IPS-11a (cell line): ENCODE results near the gene SLC19A1.
A peak's percentile ranks its signal among the peaks of the same experiment; 100 is the strongest.

Experiments used
- H3K4me3 ChIP-seq: one replicate; pipeline ENCODE4 v1.5.1; 2013; ENCODE audit warnings: low read depth, low read length, control low read depth

Gene SLC19A1

GRCh38 chr21:45545691-45546531 is 3.7 kb upstream of the SLC19A1 start:
- no peak overlapping the region for H3K4me3 ChIP-seq

- H3K4me3 ChIP-seq, result no peak overlapping the region
Observed at GRCh38 chr21:45545236-45545570, 3.0 kb upstream of the SLC19A1 start.

DNA sequence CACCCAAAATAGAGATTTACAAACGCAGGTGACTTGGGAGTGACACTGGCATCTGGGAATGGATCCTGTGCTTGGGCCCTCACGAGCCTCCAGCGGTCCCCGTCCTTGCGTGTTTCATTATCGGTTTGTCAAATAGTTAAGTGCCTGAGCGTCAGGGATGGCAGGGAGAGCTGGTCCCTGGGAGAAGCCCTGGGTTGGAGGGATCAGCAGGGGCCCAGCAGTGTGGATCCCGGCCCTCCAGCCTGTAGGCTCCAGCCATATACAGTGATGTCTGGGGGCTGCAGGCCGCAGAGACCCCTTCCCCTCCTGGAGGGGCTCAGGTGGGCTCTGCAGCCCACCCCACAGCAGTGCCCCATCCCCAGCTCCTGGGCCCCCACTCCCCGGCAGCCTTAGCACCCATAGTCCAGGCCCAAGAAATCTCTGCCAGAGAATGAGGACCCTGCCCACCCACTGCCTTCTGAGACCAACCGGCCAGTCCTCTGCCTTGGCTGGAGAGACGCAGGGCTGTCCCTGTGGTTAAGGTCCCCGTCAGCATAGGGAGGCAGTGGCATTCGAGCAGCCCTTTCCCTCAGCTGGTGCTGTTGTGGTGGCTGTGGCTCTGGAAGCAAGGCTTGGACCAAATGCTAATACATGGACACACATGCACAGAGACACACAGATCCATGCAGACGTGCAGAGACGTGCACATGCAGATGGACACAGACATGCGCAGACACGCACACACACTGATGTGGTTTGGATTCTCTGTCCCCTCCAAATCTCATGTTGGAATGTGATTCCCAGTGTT is 2.4 kb upstream of the SLC19A1 start:
- H3K4me3 ChIP-seq, result no peak overlapping the region

DNA sequence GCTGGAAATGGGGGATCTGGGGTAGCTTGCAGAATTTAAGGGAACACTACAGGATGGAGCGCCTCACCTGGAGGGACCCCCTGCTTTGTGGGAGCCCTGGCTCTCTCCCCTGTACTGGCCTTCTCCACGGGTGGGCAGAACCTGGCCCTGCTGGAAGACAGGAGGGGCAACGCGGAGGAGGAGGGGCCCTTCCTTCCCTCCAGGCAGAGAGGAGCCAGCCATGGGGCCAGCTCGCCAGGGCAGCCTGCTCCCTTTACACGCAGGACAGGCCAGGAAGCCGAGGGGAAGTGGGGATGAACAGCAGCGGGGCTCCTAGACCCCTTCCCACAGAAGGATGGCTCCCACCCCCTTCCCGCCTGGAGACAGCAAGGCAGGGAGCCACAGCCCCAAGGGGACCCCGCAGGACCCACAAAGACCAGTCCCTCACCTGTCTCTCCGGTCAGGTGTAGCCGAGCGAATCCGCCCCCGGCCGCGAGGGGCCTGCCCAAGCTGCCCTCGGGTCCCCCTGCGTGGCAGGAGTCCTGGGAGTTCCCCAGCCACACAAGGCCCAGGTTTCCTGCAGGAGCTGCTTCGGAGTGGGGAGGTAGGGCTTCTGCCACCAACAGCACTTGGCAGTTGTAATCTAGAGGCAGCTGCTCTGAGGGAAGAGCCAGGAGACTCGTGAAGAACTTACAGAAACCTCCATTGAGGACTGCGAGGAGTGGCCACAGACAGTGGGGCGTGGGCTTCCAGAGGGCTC is 1.6 kb upstream of the SLC19A1 start:
- H3K4me3 ChIP-seq, result no peak overlapping the region

DNA sequence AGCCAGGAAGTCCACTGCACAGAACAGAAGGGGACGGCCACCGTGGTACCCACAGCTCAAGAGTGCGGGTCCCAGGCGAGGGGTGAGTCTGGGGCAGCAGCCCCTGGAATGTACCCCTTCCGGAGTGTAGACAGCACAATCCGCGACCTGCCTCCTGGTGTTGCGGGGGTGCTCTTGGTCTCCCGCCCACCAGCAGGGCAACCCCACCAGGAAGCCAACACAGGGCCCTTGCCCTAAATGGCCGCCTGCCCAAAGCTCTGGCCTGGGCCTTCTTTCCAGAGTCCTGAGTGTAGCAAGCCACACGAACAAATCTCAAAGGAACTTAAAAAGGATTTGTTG is 1.1 kb upstream of the SLC19A1 start:
- H3K4me3 ChIP-seq, result no peak overlapping the region

GRCh38 chr21:45542667-45543370 is 579 bp upstream of the SLC19A1 start:
- peak overlapping the region; percentile 45 for H3K4me3 ChIP-seq

DNA sequence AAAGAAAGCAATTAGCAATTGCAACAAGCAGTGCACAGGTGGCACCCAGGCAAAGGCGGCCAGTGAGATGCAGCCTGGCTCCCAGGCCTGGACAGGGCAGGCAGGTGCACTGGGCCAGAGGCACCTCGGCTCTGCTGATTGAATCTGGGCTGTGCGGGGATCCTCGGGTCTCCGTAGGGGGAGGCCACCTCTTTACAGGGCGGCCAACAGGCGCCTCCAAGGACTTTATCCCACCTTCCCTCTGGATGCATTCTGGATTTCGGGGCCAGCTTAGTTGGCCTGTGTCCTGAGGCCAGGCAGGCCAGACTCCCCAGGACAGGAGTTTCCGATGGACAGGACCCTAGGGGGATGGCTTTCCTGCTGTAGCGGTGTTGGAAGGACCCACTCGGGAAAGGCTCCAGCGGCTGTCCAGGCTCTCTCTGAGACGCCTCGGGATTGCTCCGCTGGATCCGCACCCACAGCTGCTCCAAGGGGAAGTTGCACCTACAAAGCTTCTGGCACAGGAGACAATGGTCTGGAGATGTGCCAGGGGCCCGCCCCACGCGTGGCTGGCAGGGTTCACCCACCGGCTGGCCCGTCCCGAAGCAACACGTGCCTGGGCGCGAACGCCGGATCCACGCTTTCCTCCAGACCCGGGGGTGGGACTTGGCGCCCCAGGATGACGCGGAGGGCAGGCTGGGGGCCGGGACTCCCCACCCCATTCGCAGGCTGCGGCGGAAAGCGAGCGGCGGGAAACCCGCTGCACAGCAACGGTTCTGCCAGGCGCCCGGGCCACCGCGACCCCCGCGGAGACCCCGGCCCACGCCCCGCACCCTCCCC is 810 bp downstream of the SLC19A1 start:
- H3K4me3 ChIP-seq, result peak overlapping the region; percentile 53

DNA sequence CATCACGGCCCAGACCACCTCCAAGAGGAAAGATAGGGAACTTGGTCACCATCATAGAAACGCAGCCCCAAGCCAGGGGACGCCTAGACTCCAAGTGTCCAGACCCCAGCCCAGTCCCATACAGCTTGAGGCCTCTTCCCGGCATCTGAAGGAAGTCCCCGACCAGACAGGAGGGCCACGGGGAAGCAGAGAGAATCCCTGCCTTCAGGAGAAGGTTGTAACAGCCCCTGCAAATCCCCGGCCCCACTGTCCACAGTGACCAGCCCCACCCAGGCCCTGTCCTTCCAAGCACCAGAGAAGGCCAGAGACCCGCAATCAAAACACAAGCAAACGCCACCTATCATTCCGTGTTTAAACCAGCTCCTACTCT is 1.7 kb downstream of the SLC19A1 start:
- H3K4me3 ChIP-seq, result no peak overlapping the region

DNA sequence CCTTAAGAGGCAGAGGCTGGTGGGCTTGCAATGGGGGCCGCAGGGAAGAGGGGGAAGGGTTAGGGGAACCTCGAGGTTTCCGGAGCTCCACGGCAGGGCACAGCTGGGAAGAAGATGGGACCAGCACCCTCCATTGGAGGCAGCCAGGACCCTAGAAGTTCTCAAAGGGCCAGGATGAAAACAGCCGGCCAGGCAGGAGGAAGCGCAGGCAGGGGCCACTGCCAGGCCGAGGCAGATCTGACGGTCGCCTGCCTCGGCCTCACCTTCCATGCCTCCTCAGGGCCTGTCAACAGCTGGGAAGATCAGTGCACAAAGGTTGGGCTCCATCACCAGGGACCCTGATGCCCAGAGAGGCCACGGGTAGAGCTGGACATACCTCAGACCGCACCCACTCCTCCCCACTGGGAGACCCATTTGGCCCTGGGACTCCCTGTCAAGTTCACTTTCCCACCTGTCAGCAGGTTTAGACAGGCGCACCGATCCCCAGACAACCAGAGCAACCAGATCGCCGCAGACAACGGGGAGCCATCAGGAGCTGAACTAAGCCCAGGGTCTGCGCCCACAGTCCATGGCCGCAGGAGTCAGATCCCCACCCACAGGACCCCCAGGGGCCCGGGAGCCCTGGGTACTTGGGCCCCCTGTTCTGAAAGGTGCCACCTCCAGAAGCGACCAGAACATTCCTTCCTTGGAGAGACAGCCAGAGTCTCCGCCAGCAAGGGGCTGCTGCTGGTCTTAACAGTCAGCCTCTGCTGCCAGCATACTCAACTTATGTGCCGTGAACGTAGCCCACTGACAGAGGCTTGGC is 2.2 kb downstream of the SLC19A1 start:
- H3K4me3 ChIP-seq, result no peak overlapping the region

DNA sequence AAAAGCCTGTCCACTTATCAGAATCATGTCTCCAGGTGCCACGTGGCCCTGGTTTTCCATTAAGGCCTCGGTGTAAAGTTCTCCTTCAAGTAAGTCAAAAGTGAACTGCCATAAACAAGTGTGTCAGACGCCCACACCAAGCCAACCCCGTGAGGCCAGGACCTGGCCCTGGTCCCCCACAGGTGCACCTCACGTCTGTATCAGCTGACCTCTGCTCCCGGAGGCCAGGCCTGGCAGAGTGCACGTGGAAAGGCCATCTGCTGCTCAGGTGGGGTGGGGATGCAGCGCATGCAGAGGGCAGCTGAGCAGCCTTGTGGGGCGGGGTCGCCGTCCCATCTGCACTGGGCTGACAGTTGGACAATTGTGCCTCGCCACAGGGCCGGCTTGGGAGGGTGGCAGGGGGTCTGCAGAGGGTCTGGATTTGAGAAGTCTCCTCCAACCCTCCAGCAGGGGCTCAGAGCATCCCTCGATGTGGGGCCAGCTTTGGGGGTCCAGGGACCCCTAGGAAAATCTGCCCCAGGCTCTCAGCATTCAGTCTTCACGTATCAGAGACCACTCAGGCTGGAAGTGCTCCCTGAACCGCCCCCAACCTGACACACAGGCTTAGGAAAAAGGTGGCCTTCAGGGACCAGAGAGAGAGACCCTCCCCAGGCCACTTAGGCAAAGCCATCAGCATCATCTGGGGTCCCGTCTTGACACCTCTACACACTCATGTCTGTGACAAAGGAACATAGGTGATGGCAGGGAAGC is 3.0 kb downstream of the SLC19A1 start:
- no peak overlapping the region for H3K4me3 ChIP-seq

DNA sequence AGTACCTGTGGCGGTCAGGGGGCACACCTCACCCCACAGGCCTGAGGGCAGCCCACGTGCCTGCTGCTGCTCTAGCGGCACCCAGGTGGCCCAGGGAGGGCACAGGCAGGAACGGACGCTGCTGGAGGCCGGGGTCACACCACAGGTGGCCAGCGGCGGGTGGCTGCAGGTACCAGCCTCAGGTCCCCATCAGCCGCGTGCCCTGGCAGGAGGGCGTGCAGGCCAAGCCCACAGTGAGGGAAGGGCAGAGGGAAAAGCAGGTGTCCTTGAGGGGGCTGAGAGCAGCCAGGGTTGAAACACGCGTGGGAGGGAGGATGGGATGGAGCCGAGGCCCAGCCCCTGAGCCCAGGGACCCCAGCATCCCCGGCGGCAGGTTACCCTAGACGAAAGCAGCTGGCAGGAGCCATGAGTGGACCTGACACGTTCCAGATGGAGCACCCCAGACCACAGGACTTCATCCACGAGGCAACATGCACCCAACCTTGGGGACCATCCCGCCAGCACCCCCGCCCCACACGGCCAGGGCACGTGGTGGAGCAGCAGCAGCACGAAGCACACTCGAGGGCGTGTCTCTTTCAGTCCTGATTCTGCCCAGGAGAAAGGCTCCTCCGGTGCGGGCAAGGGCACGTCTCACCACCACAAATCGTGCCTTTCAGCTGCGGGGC is 3.7 kb downstream of the SLC19A1 start:
- no peak overlapping the region for H3K4me3 ChIP-seq

DNA sequence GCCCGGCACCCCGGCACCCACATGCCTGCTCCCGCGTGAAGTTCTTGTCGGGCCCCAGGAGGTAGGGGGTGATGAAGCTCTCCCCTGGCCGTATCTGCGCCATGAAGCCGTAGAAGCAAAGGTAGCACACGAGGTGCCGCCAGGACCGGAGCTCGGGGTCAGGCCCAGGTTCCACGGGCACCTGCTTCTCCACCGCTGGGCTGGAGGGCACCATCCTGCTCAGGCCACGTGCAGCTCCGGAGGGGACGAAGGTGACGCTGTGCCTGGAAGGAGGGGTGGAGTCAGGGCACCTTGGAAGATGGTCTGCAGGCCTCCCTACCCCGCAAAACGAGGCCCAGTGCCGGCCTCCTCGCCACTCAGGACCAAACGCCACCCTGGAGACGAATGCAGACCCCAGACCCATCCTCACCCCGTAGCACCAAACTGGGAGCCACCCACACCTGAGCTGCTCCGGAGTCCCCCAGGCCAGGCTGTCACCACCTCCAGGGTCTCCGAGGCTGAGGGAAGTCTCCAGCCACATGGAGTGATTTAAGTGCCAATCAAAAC is 4.4 kb downstream of the SLC19A1 start:
- H3K4me3 ChIP-seq, result no peak overlapping the region

- no peak overlapping the region for H3K4me3 ChIP-seq
Observed at GRCh38 chr21:45537111-45537745, 5.0 kb downstream of the SLC19A1 start.

DNA sequence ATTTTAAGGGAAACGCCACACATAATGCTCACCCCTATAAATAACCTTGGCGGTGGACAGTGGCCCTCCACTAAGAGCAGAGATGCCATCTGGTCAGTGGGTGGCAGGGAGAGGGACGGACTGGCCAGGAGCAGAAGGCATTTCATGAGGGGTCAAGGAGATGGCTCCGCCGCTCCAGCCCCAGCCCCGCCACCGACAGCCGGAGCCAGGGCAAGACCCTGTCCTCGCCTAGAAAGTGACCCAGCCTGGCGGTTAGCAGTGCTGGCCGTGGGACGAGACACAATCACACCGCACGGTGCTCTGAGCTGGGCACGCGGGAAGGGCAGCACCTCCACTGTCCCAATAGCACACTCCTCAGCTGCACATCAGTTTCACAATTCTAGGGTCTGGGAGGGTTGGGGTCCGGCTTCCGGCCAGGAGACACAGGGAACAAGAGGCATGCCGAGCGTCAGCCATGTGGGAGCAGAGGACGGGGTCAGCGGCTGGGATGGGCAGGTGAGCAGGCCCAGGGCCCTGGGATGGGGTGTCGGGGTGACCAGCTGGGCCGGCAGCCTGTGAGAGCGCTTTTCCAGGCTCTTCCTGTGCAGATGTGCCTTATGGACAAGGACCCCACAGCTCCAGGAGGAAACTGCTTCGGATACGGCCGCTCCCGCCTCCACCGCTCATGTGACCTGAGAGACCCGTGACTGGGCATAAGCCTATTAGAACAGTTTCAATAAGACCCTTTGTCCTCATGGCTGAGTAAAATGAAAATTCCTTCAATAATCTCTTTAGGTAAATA is 5.7 kb downstream of the SLC19A1 start:
- no peak overlapping the region for H3K4me3 ChIP-seq

DNA sequence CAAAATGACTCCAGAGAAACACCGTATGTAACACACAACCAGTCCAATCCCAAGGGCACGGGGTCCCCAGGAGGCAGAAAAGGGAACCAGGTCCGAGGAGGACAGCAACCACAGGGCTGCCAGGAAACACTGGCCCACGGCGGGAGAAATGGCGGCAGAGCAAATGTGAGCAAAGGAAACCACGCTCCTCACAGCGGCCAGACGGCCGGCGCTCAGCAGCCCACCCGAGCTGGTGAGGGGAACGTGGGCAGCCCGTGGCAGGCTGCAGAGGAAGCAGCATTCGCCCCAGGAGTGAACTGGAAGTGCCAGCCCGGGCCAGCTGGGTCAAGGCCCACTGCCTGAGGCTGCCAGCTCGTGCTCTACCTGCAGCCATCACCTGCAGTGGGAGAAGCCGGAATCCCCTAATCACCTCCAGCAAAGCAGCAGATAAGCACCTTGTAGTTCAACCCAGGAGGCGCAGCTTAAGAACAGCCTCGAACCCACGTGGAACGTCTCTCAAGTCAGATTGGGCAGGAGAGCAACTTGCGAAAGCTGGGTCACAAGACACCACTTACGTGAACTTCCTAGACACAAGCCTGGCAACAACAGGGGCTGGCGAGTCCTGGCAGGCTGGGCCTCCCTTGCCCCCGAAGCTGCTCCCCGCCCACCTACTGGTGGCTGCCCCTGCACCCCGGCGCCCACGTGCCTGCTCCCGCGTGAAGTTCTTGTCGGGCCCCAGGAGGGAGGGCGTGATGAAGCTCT is 6.7 kb downstream of the SLC19A1 start:
- no peak overlapping the region for H3K4me3 ChIP-seq
